HepG2 (cell line): ENCODE results near the gene TNFAIP8L3. TPM values are rescaled to one million over a fixed set of nuclear protein-coding genes. Genes with fewer than 3 reads are reported as not detected.

Source experiments
- ATAC-seq: fragments of 200-7000 bp; cut with Tn5 transposase; 3 replicates; pipeline ENCODE4 v1.9.1; 2020; ENCODE audit warnings: mild to moderate bottlenecking, moderate library complexity
- BruUV-seq: library from RNA; stranded (reverse); fragments of 400-500 nt; replicated peaks from 2 replicates; lab custom pipeline; 2021; lab: Mats Ljungman, UMichigan
- CTCF ChIA-PET: fragments of 300-600 bp; formaldehyde crosslinking; extraction: SDS; loops from one replicate; lab custom pipeline; 2021; ENCODE audit warnings: low total read pairs, inconsistent platforms, low intra/inter-chr PET ratio; lab: Yijun Ruan, JAX
- POLR2A ChIA-PET: fragments of 350-600 bp; sonication (Branson Sonifier 250); formaldehyde crosslinking; loops from one replicate; lab custom pipeline; 2020; ENCODE audit warnings: antibody characterized with exemption, inconsistent platforms; lab: Yijun Ruan, JAX
- DNase-seq: peaks from one replicate; pipeline ENCODE4 v3.0.0-alpha.2; 2015; ENCODE audit warnings: low spot score
- FAIRE-seq: peaks from 3 replicates; lab custom pipeline; 2011; peaks lifted over from hg19 to GRCh38; lab: Jason Lieb, UNC
- H2AFZ ChIP-seq: one replicate; pipeline ENCODE4 v1.6.1; 2011; ENCODE audit warnings: low read length, inconsistent platforms
- H3K27ac ChIP-seq: fragments of 300-600 bp; 3 replicates; pipeline ENCODE4 v1.8.0; 2011; ENCODE audit warnings: mixed run types, mild to moderate bottlenecking, mixed read lengths, low read length, inconsistent platforms; ENCODE audit not compliant: insufficient read depth; ENCODE audit errors: extremely low read length
- H3K27me3 ChIP-seq, 2 experiments: fragments of 200-600 bp in 1 of 2; 2 replicates in 1 of 2; 3 replicates in 1 of 2; pipeline versions ENCODE4 v1.6.0 to v1.8.0; 2011; ENCODE audit warnings: low read length in 2 of 2, mild to moderate bottlenecking in 2 of 2, moderate library complexity in 2 of 2, inconsistent platforms in 1 of 2; ENCODE audit not compliant: insufficient read depth in 2 of 2, control insufficient read depth in 1 of 2
- H3K36me3 ChIP-seq, 2 experiments: fragments of 200-600 bp in 1 of 2; replicated peaks in 1 of 2; 2 replicates in 1 of 2; 3 replicates in 1 of 2; pipeline versions ENCODE4 v1.5.1 to v1.8.0; 2011; ENCODE audit warnings: low read length in 2 of 2, inconsistent platforms in 1 of 2; ENCODE audit not compliant: insufficient read depth in 2 of 2, control insufficient read depth in 1 of 2
- H3K4me1 ChIP-seq: 2 replicates; pipeline ENCODE4 v1.5.1; 2012; ENCODE audit warnings: low read length, inconsistent platforms; ENCODE audit not compliant: insufficient read depth
- H3K4me2 ChIP-seq: 2 replicates; pipeline ENCODE4 v1.6.0; 2011; ENCODE audit warnings: low read depth, low read length, inconsistent platforms
- H3K4me3 ChIP-seq, 3 experiments: fragments of 200-600 bp in 1 of 3; sonication (generic), shearing (Covaris generic) in 1 of 3; replicated peaks in 1 of 3; 2 replicates each; pipeline ENCODE4 v1.5.1; 2011 to 2016; ENCODE audit warnings: low read length in 3 of 3, inconsistent platforms in 2 of 3, low read depth in 2 of 3, mild to moderate bottlenecking in 2 of 3, control low read depth in 1 of 3, mixed read lengths in 1 of 3; ENCODE audit not compliant: insufficient read depth in 1 of 3
- H3K79me2 ChIP-seq: one replicate; pipeline ENCODE4 v1.6.1; 2011; ENCODE audit warnings: low read length, inconsistent platforms; ENCODE audit not compliant: insufficient read depth
- H3K9ac ChIP-seq: 2 replicates; pipeline ENCODE4 v1.6.0; 2011; ENCODE audit warnings: mild to moderate bottlenecking, low read depth, low read length, inconsistent platforms; ENCODE audit not compliant: insufficient read depth
- H3K9me3 ChIP-seq: 2 replicates; pipeline ENCODE4 v1.5.1; 2012; ENCODE audit warnings: mild to moderate bottlenecking, low read length
- H4K20me1 ChIP-seq: 2 replicates; pipeline ENCODE4 v1.6.0; 2011; ENCODE audit warnings: inconsistent platforms, mild to moderate bottlenecking, low read length, moderate library complexity; ENCODE audit not compliant: insufficient read depth
- ASH2L ChIP-seq: fragments of 300-600, 200-600 bp; sonication (generic); IDR thresholded peaks from 2 replicates; pipeline ENCODE4 v1.7.0; 2017; ENCODE audit warnings: low read depth, mild to moderate bottlenecking, moderate library complexity, mixed read lengths, low read length; ENCODE audit not compliant: insufficient read length
- BCL6 ChIP-seq: IDR thresholded peaks from 2 replicates; pipeline ENCODE4 v1.6.1; 2016; ENCODE audit warnings: missing genetic modification reagents, missing compliant biosample characterization
- EED ChIP-seq: sonication (generic); formaldehyde crosslinking; IDR thresholded peaks from 2 replicates; pipeline ENCODE4 v1.5.0; 2020; ENCODE audit warnings: mild to moderate bottlenecking, missing genetic modification reagents
- HOXA5 ChIP-seq: sonication (generic); formaldehyde crosslinking; IDR thresholded peaks from 2 replicates; pipeline ENCODE4 v1.4.0; 2020; ENCODE audit warnings: missing genetic modification reagents
- JUND ChIP-seq: sonication (generic); formaldehyde crosslinking; IDR thresholded peaks from 2 replicates; pipeline ENCODE4 v1.8.0; 2022; ENCODE audit warnings: mild to moderate bottlenecking, missing genetic modification reagents
- PHF20 ChIP-seq: sonication (generic); formaldehyde crosslinking; IDR thresholded peaks from 2 replicates; pipeline ENCODE4 v1.5.0; 2020; ENCODE audit warnings: mild to moderate bottlenecking, missing genetic modification reagents
- RARA ChIP-seq: IDR thresholded peaks from 2 replicates; pipeline ENCODE4 v1.6.1; 2016; ENCODE audit warnings: missing genetic modification reagents, missing compliant biosample characterization
- ZBTB7B ChIP-seq: sonication (generic); formaldehyde crosslinking; IDR thresholded peaks from 2 replicates; pipeline ENCODE4 v1.4.0; 2020; ENCODE audit warnings: missing genetic modification reagents
- ZFP36L1 ChIP-seq: sonication (generic); formaldehyde crosslinking; IDR thresholded peaks from 2 replicates; pipeline ENCODE4 v1.8.0; 2022; ENCODE audit warnings: mild to moderate bottlenecking, missing genetic modification reagents, moderate library complexity
- ZNF143 ChIP-seq: sonication (generic); formaldehyde crosslinking; IDR thresholded peaks from 2 replicates; pipeline ENCODE4 v1.4.0; 2020; ENCODE audit warnings: missing genetic modification reagents
- WGBS: methylation state at CpG from one replicate; pipeline ENCODE4 v1.1.6; 2017; ENCODE audit warnings: low lambda C conversion rate; 5-methylcytosine and 5-hydroxymethylcytosine counted together
- in situ Hi-C: cut with HindIII; loops from 2 replicates; pipeline ENCODE4 v1.10.0; 2017; ENCODE audit warnings: low pct_unique_long_range_greater_than_20kb; ENCODE audit not compliant: extremely low pct_ligation_motif_present
- intact Hi-C: fragments of 100-400 bp; cut with micrococcal nuclease; formaldehyde crosslinking; loops from one replicate; pipeline ENCODE4 v1.10.0; 2022; ENCODE audit not compliant: unreplicated experiment
- polyA plus RNA-seq, 8 experiments: library from polyadenylated mRNA; depleted of rRNA in 3 of 8; stranded (reverse) in 7 of 8; unstranded in 1 of 8; fragments of >200 nt; fragmentation: Illumina TruSeq in 4 of 8; extraction: Trizol in 4 of 8; gene quantifications; 2 replicates each; pipeline versions ENCODE4 v1.2.1 to v1.2.3, GENCODE V29; 2011 to 2016; ENCODE audit warnings: low read depth in 4 of 8, missing spikeins in 1 of 8, mixed read lengths in 1 of 8; ENCODE audit not compliant: insufficient read depth in 1 of 8
- total RNA-seq, 5 experiments: library from RNA; depleted of rRNA; stranded (reverse); fragments of >200 nt; fragmentation: Illumina TruSeq; extraction: Trizol; gene quantifications; 2 replicates each; pipeline ENCODE4 v1.2.3, GENCODE V29; 2016; ENCODE audit warnings: low read depth in 1 of 5
- TF ChIP-seq, protein P1 (sequence below): IDR thresholded peaks from 2 replicates; pipeline ENCODE4 v1.6.1; 2016; ENCODE audit warnings: missing compliant biosample characterization, missing genetic modification reagents, borderline replicate concordance

The TNFAIP8L3 gene
- total and polyA plus RNA-seq, 2 of the 13 experiments (the other 11 are each of a cell fraction or from before 2014, with no cell fraction given): 0.15 to 4.0 TPM

DNA sequence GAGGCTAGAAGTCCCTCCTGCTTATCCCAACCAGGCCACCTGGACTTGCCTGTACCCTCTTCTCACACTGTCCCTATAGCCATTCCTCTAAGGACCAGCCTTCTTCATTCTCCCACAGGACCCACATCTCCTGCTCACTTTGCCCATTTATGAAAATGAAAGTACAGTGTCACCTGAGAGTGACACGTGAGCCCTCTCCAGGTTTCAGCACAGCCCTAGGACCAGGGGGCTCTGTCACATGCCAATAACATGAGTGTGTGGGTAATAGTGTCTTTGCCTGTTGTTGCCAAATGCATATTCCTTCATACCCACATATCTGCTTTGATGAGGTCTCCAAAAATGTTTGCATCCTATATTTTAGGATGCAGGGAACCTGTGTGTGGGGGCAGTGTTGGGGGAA lies 42.3 kb upstream of the TNFAIP8L3 start:
- TF ChIP-seq ZBTB7B (CRISPR knock-in tag) (no peak), EED (CRISPR knock-in tag) (no peak), ZFP36L1 (CRISPR knock-in tag) (no peak), PHF20 (CRISPR knock-in tag) (no peak), JUND (no peak), HOXA5 (no peak), RARA (no peak), ASH2L (no peak), ZNF143 (CRISPR knock-in tag) (no peak), BCL6 (no peak)
- TF ChIP-seq, protein P1, sequence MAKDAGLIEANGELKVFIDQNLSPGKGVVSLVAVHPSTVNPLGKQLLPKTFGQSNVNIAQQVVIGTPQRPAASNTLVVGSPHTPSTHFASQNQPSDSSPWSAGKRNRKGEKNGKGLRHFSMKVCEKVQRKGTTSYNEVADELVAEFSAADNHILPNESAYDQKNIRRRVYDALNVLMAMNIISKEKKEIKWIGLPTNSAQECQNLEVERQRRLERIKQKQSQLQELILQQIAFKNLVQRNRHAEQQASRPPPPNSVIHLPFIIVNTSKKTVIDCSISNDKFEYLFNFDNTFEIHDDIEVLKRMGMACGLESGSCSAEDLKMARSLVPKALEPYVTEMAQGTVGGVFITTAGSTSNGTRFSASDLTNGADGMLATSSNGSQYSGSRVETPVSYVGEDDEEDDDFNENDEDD: no peak
- ChIA-PET POLR2A (no interaction called here), CTCF (no interaction called here)
- DNase-seq: no peak
- no peak overlapping the region for H2AFZ ChIP-seq
- in situ Hi-C loops: no loop called here
- no peaks in the 10 kb centered on the region for H3K9me3 ChIP-seq
- H3K4me3 ChIP-seq: no peak overlapping the region
- no peaks in the 10 kb centered on the region for H3K27me3 ChIP-seq
- WGBS: 80% methylated on average over 1 of the region's 1 CpG
- FAIRE-seq: no peak
- H3K4me2 ChIP-seq: peak overlapping the region; percentile 27
- BruUV-seq: no TSS peak
- no peak overlapping the region for H3K27ac ChIP-seq
- no peaks in the 10 kb centered on the region; a peak in 1 of 5 replicates for H3K36me3 ChIP-seq
- no peaks in the 10 kb centered on the region; the same call in 1 of the 2 replicates for H4K20me1 ChIP-seq
- H3K79me2 ChIP-seq: no peaks in the 10 kb centered on the region
- H3K4me1 ChIP-seq: peaks cover 15% of the 10 kb centered on the region
- ATAC-seq: no peak
- intact Hi-C loops: no loop called here
- H3K9ac ChIP-seq: no peak overlapping the region
